A673 (cell line): Measurements from ENCODE around the gene CSNK1G2. TPM values are rescaled to one million over a fixed set of nuclear protein-coding genes. Genes with fewer than 3 reads are reported as not detected.

ENCODE experiments used
- BruUV-seq: library from RNA; stranded (reverse); fragments of 400-500 nt; replicated peaks from 2 replicates; lab custom pipeline; 2021; lab: Mats Ljungman, UMichigan
- CTCF ChIA-PET: fragments of 300-600 bp; sonication (Branson Sonifier 250); formaldehyde crosslinking; loops from one replicate; lab custom pipeline; 2022; ENCODE audit warnings: antibody characterized with exemption; lab: Charles Lee
- POLR2A ChIA-PET: fragments of 300-600 bp; sonication (Branson Sonifier 250); formaldehyde crosslinking; loops from one replicate; lab custom pipeline; 2022; ENCODE audit warnings: antibody characterized with exemption; ENCODE audit not compliant: low non-redundant PET; lab: Charles Lee
- DNase-seq: peaks from one replicate; pipeline ENCODE4 v3.0.0-alpha.2; 2015; ENCODE audit warnings: low spot score
- H3K27ac ChIP-seq: fragments of 200-600 bp; sonication (generic); 2 replicates; pipeline ENCODE4 v1.5.1; 2016; ENCODE audit warnings: mixed run types, low read depth, mild to moderate bottlenecking, mixed read lengths, antibody characterized with exemption, low read length; ENCODE audit not compliant: poor library complexity, severe bottlenecking
- H3K27me3 ChIP-seq: fragments of 200-600 bp; sonication (generic); replicated peaks from 2 replicates; pipeline ENCODE4 v1.6.1; 2017; ENCODE audit warnings: mixed run types, low read depth, mild to moderate bottlenecking, mixed read lengths, antibody characterized with exemption, low read length; ENCODE audit not compliant: insufficient read depth, poor library complexity
- H3K36me3 ChIP-seq: fragments of 200-600 bp; sonication (generic); 2 replicates; pipeline ENCODE4 v1.6.1; 2016; ENCODE audit warnings: mixed run types, mild to moderate bottlenecking, mixed read lengths, antibody characterized with exemption, low read length; ENCODE audit not compliant: insufficient read depth, poor library complexity, severe bottlenecking
- H3K4me1 ChIP-seq: fragments of 200-600 bp; sonication (generic); 2 replicates; pipeline ENCODE4 v1.6.1; 2017; ENCODE audit warnings: mixed run types, mild to moderate bottlenecking, mixed read lengths, antibody characterized with exemption, low read length; ENCODE audit not compliant: insufficient read depth, poor library complexity, severe bottlenecking
- H3K4me3 ChIP-seq: fragments of 200-600 bp; sonication (generic); 2 replicates; pipeline ENCODE4 v1.5.1; 2016; ENCODE audit warnings: low read depth, mixed run types, mild to moderate bottlenecking, mixed read lengths, low read length; ENCODE audit not compliant: poor library complexity, severe bottlenecking
- H3K9me3 ChIP-seq: fragments of 200-600 bp; sonication (generic); 2 replicates; pipeline ENCODE4 v1.6.1; 2016; ENCODE audit warnings: mixed run types, low read depth, mild to moderate bottlenecking, mixed read lengths, antibody characterized with exemption, low read length; ENCODE audit not compliant: poor library complexity, severe bottlenecking
- CTCF ChIP-seq: fragments of 300-800, 200-600 bp; sonication (generic); conservative IDR thresholded peaks from 2 replicates; pipeline ENCODE4 v1.5.1; 2017; ENCODE audit warnings: low read depth, mild to moderate bottlenecking, antibody characterized with exemption, low read length, moderate library complexity, mixed read lengths
- EZH2 ChIP-seq: fragments of 200-600 bp; sonication (generic); IDR thresholded peaks from 2 replicates; pipeline ENCODE4 v1.6.1; 2017; ENCODE audit warnings: borderline replicate concordance, low read depth, mild to moderate bottlenecking, mixed read lengths, antibody characterized with exemption, low read length; ENCODE audit not compliant: poor library complexity, severe bottlenecking
- intact Hi-C: fragments of 100-400 bp; cut with micrococcal nuclease; formaldehyde crosslinking; loops from one replicate; pipeline ENCODE4 v1.10.0; 2022; ENCODE audit not compliant: unreplicated experiment
- total RNA-seq: library from RNA; stranded (reverse); gene quantifications from 2 replicates; pipeline ENCODE4 v1.2.3, GENCODE V29; 2021

Gene CSNK1G2
- total RNA-seq, 1 experiment from 2014 or later, result 108 TPM

DNA sequence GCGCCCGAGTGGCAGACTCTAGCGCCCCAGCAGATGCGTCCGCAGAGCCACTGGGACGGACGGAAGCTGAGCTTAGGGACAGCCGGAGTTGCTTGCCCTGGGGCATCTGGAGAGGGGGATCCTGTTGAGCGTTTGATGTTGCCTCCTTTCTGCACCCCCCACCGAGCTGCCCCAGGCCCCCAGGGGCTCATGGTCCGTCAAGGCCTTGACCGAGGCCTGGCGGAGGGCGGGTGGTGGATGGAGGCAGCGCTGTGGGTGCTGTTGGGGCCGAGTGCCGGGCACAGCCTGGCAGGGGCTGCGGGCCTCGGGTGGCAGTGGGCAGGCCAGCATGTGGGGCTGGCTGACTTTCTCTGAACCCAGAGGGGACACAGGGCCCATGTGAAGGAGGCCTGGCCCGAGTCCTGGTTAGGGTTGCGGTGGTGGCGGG lies 2.7 kb downstream of the CSNK1G2 start:
- H3K4me1 ChIP-seq, result peaks cover 27% of the 10 kb centered on the region
- BruUV-seq, result no TSS peak
- TF ChIP-seq CTCF, result no peak
- TF ChIP-seq EZH2, result no peak
- CTCF ChIA-PET, result interaction anchor here (1.1 to 1.2 kb wide), 2 partner anchors 15 to 26 kb away, joined by 3 read pairs; no protein-coding TSS in a partner anchor
- peak overlapping the region; percentile 84 for H3K4me3 ChIP-seq
- peaks cover 5% of the 10 kb centered on the region for H3K36me3 ChIP-seq
- POLR2A ChIA-PET, result no interaction called here
- H3K27ac ChIP-seq, result peak overlapping the region; percentile 84
- H3K27me3 ChIP-seq, result no peaks in the 10 kb centered on the region
- DNase-seq, result no peak
- H3K9me3 ChIP-seq, result no peaks in the 10 kb centered on the region
- intact Hi-C loops, result no loop called here

DNA sequence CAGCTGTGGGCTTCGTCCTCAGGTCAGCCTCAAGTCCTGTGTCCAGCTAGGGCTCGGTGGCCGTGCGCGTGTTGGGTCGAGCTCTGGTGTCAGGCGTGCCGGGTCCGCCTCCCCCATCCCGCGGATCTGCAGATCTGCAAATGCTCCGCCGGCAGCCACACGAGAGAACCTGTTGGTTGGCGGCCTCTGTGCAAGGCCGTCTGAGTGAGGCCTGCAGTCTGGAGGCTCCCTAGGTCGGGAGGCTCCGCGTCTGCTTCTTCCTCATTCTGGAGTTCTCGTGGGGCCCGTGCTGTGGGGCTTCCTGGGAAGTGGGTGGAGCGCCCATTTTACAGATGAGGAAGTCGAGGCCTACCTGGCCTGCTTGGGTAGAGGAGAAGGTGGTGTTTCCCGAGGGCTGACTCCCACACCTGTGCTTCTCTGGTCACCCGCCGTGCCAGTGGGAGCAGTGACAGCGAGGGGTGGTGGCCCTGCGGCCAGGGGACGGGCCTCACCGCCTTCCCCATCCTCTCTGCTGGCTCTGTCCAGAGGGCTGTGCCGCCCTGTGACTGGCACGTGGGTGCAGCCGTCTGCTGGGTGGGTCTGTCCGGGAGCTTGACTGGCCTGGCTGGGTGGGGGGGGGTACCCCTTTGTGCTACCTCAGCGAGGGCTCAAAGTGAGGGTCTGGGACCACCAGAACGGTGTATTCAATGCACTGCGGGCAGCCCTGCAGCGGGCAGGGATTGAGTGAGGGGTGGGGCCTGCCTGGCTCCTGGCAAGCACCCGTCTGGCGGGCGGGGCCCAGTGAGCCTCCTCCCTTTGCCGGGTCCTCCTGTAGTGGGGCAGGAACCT lies 3.3 kb downstream of the CSNK1G2 start:
- H3K9me3 ChIP-seq, result no peaks in the 10 kb centered on the region
- DNase-seq, result no peak
- peaks cover 5% of the 10 kb centered on the region for H3K36me3 ChIP-seq
- TF ChIP-seq CTCF, result no peak
- TF ChIP-seq EZH2, result no peak
- peak overlapping the region; percentile 84 for H3K27ac ChIP-seq
- H3K27me3 ChIP-seq, result no peaks in the 10 kb centered on the region
- intact Hi-C loops, result no loop called here
- BruUV-seq, result no TSS peak
- POLR2A ChIA-PET, result no interaction called here
- peaks cover 25% of the 10 kb centered on the region for H3K4me1 ChIP-seq
- CTCF ChIA-PET, result interaction anchor here (1.2 kb wide), 1 partner anchor 26 kb away, joined by 3 read pairs; no protein-coding TSS in a partner anchor
- H3K4me3 ChIP-seq, result peak overlapping the region; percentile 84

DNA sequence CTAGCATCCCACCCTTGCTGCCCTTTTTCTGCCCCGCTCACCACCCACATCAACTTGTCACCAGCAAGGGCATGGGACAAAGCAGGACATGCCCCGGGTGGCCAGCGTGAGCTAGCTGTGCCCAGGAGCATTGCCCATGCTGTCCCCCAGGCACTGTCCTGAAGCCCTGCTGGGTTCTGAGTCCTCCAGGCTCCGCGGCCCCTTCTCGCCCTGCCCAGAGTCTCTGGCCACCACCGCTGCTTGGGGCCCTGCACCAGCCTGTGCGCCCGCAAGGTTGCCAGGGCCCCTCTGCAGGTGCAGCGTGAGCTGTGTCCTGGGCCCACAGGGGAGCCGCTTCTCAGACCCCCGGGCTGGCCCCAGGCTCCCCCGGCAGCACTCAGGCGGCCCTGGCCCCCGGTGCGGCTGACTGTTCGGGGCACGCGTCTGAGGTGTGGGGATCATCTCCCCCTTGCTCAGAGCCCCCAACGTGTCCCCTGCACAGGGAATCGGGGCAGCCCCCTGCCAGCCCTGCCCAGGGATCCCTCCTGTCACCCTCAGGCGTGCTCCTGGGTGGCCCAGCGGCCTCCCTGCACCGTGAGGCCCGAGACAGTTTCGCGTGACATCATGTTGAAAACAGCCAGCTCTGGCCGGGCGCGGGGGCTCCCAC lies 4.1 kb downstream of the CSNK1G2 start:
- H3K27ac ChIP-seq, result no peak overlapping the region
- TF ChIP-seq EZH2, result no peak
- no peak for TF ChIP-seq CTCF
- intact Hi-C loops, result no loop called here
- CTCF ChIA-PET, result interaction anchor here (0.7 kb wide), 1 partner anchor 834 kb away, joined by 5 read pairs; no protein-coding TSS in a partner anchor
- no peak for DNase-seq
- peaks cover 5% of the 10 kb centered on the region for H3K36me3 ChIP-seq
- H3K27me3 ChIP-seq, result no peaks in the 10 kb centered on the region
- no TSS peak for BruUV-seq
- peaks cover 17% of the 10 kb centered on the region for H3K4me1 ChIP-seq
- POLR2A ChIA-PET, result no interaction called here
- H3K9me3 ChIP-seq, result no peaks in the 10 kb centered on the region
- no peak overlapping the region for H3K4me3 ChIP-seq
